GM12891 (cell line): Measurements from ENCODE around the gene TSFM.
"Not testable (repeated sequence)": the region's sequence is repeated elsewhere in the genome, so short reads cannot be mapped to it uniquely, and the experiment has no call there.

Source experiments
- DNase-seq: peaks from one replicate; pipeline ENCODE4 v3.0.0; 2011; ENCODE audit warnings: low spot score; ENCODE audit not compliant: insufficient read length
- FAIRE-seq: peaks from 2 replicates; lab custom pipeline; 2011; peaks lifted over from hg19 to GRCh38; lab: Jason Lieb, UNC
- PAX5 ChIP-seq: IDR thresholded peaks from 2 replicates; pipeline ENCODE4 v1.6.1; 2011; ENCODE audit warnings: low read length, moderate library complexity, mild to moderate bottlenecking; ENCODE audit not compliant: insufficient read depth, severe bottlenecking
- POLR2A ChIP-seq: IDR thresholded peaks from 2 replicates; pipeline ENCODE4 v1.6.1; 2011; ENCODE audit warnings: low read depth, low read length, control low read depth
- POLR2AphosphoS5 ChIP-seq: IDR thresholded peaks from 2 replicates; pipeline ENCODE4 v1.6.1; 2011; ENCODE audit warnings: low read depth, low read length, control low read depth
- POU2F2 ChIP-seq: IDR thresholded peaks from 2 replicates; pipeline ENCODE4 v1.6.1; 2011; ENCODE audit warnings: low read depth, mild to moderate bottlenecking, control low read depth, low read length, moderate library complexity
- SPI1 ChIP-seq: IDR thresholded peaks from 2 replicates; pipeline ENCODE4 v1.6.1; 2011; ENCODE audit warnings: low read depth, low read length, control low read depth
- TAF1 ChIP-seq: IDR thresholded peaks from 2 replicates; pipeline ENCODE4 v1.6.1; 2011; ENCODE audit warnings: low read depth, low read length, control low read depth

Gene TSFM

GRCh38 chr12:57815177-57816000 lies 32.8 kb downstream of the TSFM start:
- FAIRE-seq (no peak), DNase-seq (no peak)
- TF ChIP-seq POU2F2 (no peak), TAF1 (no peak), PAX5 (no peak), SPI1 (no peak), POLR2A (no peak), POLR2AphosphoS5 (no peak)

GRCh38 chr12:57816001-57816854 lies 33.6 kb downstream of the TSFM start:
- DNase-seq = no peak
- TF ChIP-seq SPI1 (no peak), PAX5 (no peak)
- no peak for FAIRE-seq

GRCh38 chr12:57816855-57817151 lies 34.2 kb downstream of the TSFM start:
- TF ChIP-seq SPI1 (no peak), POU2F2 (no peak), TAF1 (no peak), POLR2AphosphoS5 (no peak), PAX5 (no peak), POLR2A (no peak)
- no peak for DNase-seq
- no peak for FAIRE-seq

GRCh38 chr12:57817261-57817989 lies 34.8 kb downstream of the TSFM start:
- DNase-seq (no peak), FAIRE-seq (no peak)
- TF ChIP-seq SPI1 (no peak), TAF1 (no peak), PAX5 (no peak), POLR2AphosphoS5 (no peak), POLR2A (no peak), POU2F2 (no peak)

- DNase-seq, FAIRE-seq: not testable (repeated sequence)
Measured at GRCh38 chr12:57817990-57818331, 35.4 kb downstream of the TSFM start.

GRCh38 chr12:57820119-57820518 lies 37.5 kb downstream of the TSFM start:
- FAIRE-seq, DNase-seq: not testable (repeated sequence)

GRCh38 chr12:57821015-57821414 lies 38.4 kb downstream of the TSFM start:
- FAIRE-seq, DNase-seq: not testable (repeated sequence)

- TF ChIP-seq POLR2A (no peak), PAX5 (no peak), TAF1 (no peak), SPI1 (no peak)
- DNase-seq = no peak
- peak; percentile 43 for FAIRE-seq
Measured at GRCh38 chr12:57821474-57822214, 39.1 kb downstream of the TSFM start.

- FAIRE-seq = no peak
- no peak for DNase-seq
- TF ChIP-seq POU2F2 (no peak), POLR2A (no peak), PAX5 (no peak), TAF1 (no peak), POLR2AphosphoS5 (no peak), SPI1 (no peak)
Measured at GRCh38 chr12:57822392-57823130, 40.0 kb downstream of the TSFM start.
